Measurements from ENCODE around the gene CAMK1G.

The CAMK1G gene

GRCh38 chr1:209580577-209580976 is 2.9 kb upstream of the CAMK1G start:
- Mint-ChIP-seq H3K27me3 (peaks cover 1% of the 10 kb centered on the region), H3K9me3 (no peaks in the 10 kb centered on the region), H3K36me3 (no peaks in the 10 kb centered on the region), H3K4me3 (no peak overlapping the region), H3K4me1 (no peaks in the 10 kb centered on the region), H3K27ac (no peak overlapping the region)
- DNase-seq (ENCODE audit: low spot score in 2 of 2) (no peak), ATAC-seq (ENCODE audit: low read depth) (no peak)

GRCh38 chr1:209584231-209584672 is 738 bp downstream of the CAMK1G start:
- no peak for ATAC-seq (ENCODE audit: low read depth)
- no peak overlapping the region for H3K27ac Mint-ChIP-seq
- peaks cover 2% of the 10 kb centered on the region for H3K9me3 Mint-ChIP-seq

GRCh38 chr1:209585197-209585596 is 1.7 kb downstream of the CAMK1G start:
- no peak overlapping the region for H3K27ac Mint-ChIP-seq
- no peaks in the 10 kb centered on the region for H3K36me3 Mint-ChIP-seq
- ATAC-seq (ENCODE audit: low read depth), result no peak
- no peak for DNase-seq (ENCODE audit: low spot score in 2 of 2)
- H3K9me3 Mint-ChIP-seq, result peaks cover 2% of the 10 kb centered on the region
- no peaks in the 10 kb centered on the region for H3K4me1 Mint-ChIP-seq
- H3K27me3 Mint-ChIP-seq, result peaks cover 2% of the 10 kb centered on the region
- H3K4me3 Mint-ChIP-seq, result no peak overlapping the region

More at GRCh38 chr1:209584231-209584672, 738 bp downstream of the CAMK1G start:
- H3K4me1 Mint-ChIP-seq, result no peaks in the 10 kb centered on the region
- peaks cover 2% of the 10 kb centered on the region for H3K27me3 Mint-ChIP-seq
- H3K4me3 Mint-ChIP-seq, result no peak overlapping the region
- H3K36me3 Mint-ChIP-seq, result no peaks in the 10 kb centered on the region
- no peak for DNase-seq (ENCODE audit: low spot score in 2 of 2)

- Mint-ChIP-seq H3K9me3 (peaks cover 2% of the 10 kb centered on the region), H3K27ac (no peak overlapping the region), H3K4me1 (no peaks in the 10 kb centered on the region), H3K4me3 (no peak overlapping the region), H3K27me3 (peaks cover 2% of the 10 kb centered on the region), H3K36me3 (no peaks in the 10 kb centered on the region)
- no peak for DNase-seq (ENCODE audit: low spot score in 2 of 2)
- no peak for ATAC-seq (ENCODE audit: low read depth)
These were observed 2.2 kb downstream of the CAMK1G start for GRCh38 chr1:209585672-209586071.

- H3K27ac Mint-ChIP-seq, result no peak overlapping the region
- DNase-seq (ENCODE audit: low spot score in 2 of 2) (no peak), ATAC-seq (ENCODE audit: low read depth) (no peak)
- peaks cover 2% of the 10 kb centered on the region for H3K9me3 Mint-ChIP-seq
- no peaks in the 10 kb centered on the region for H3K36me3 Mint-ChIP-seq
- no peak overlapping the region for H3K4me3 Mint-ChIP-seq
- H3K27me3 Mint-ChIP-seq, result peaks cover 4% of the 10 kb centered on the region
- no peaks in the 10 kb centered on the region for H3K4me1 Mint-ChIP-seq
These were observed 2.8 kb downstream of the CAMK1G start for GRCh38 chr1:209586221-209586740.

GRCh38 chr1:209587789-209588188 is 4.3 kb downstream of the CAMK1G start:
- Mint-ChIP-seq H3K4me3 (no peak overlapping the region), H3K9me3 (peaks cover 2% of the 10 kb centered on the region), H3K4me1 (no peaks in the 10 kb centered on the region), H3K27ac (no peak overlapping the region), H3K36me3 (no peaks in the 10 kb centered on the region), H3K27me3 (peaks cover 7% of the 10 kb centered on the region)
- DNase-seq (ENCODE audit: low spot score in 2 of 2) (no peak), ATAC-seq (ENCODE audit: low read depth) (no peak)

GRCh38 chr1:209589440-209589839 is 5.9 kb downstream of the CAMK1G start:
- no peak for DNase-seq (ENCODE audit: low spot score in 2 of 2)
- H3K4me1 Mint-ChIP-seq, result no peaks in the 10 kb centered on the region
- peaks cover 11% of the 10 kb centered on the region for H3K27me3 Mint-ChIP-seq
- H3K36me3 Mint-ChIP-seq, result no peaks in the 10 kb centered on the region
- no peak for ATAC-seq (ENCODE audit: low read depth)
- H3K27ac Mint-ChIP-seq, result no peak overlapping the region
- peaks cover 2% of the 10 kb centered on the region for H3K9me3 Mint-ChIP-seq
- H3K4me3 Mint-ChIP-seq, result no peak overlapping the region

- Mint-ChIP-seq H3K4me3 (no peak overlapping the region), H3K9me3 (peaks cover 2% of the 10 kb centered on the region), H3K27ac (no peak overlapping the region), H3K4me1 (no peaks in the 10 kb centered on the region), H3K36me3 (no peaks in the 10 kb centered on the region), H3K27me3 (peaks cover 12% of the 10 kb centered on the region)
- DNase-seq (ENCODE audit: low spot score in 2 of 2) (no peak), ATAC-seq (ENCODE audit: low read depth) (no peak)
These were observed 6.3 kb downstream of the CAMK1G start for GRCh38 chr1:209589863-209590262.

- H3K36me3 Mint-ChIP-seq, result no peaks in the 10 kb centered on the region
- no peak overlapping the region for H3K4me3 Mint-ChIP-seq
- peaks cover 2% of the 10 kb centered on the region for H3K9me3 Mint-ChIP-seq
- H3K4me1 Mint-ChIP-seq, result no peaks in the 10 kb centered on the region
- ATAC-seq (ENCODE audit: low read depth), result no peak
- no peak overlapping the region for H3K27ac Mint-ChIP-seq
- H3K27me3 Mint-ChIP-seq, result peaks cover 14% of the 10 kb centered on the region
- DNase-seq (ENCODE audit: low spot score in 2 of 2), result no peak
These were observed 6.9 kb downstream of the CAMK1G start for GRCh38 chr1:209590405-209590804.

GRCh38 chr1:209593747-209594146 is 10.2 kb downstream of the CAMK1G start:
- no peak overlapping the region for H3K4me3 Mint-ChIP-seq
- peaks cover 17% of the 10 kb centered on the region for H3K27me3 Mint-ChIP-seq
- no peaks in the 10 kb centered on the region for H3K4me1 Mint-ChIP-seq

GRCh38 chr1:209594440-209594839 is 10.9 kb downstream of the CAMK1G start:
- Mint-ChIP-seq H3K27me3 (peaks cover 20% of the 10 kb centered on the region), H3K36me3 (no peaks in the 10 kb centered on the region), H3K9me3 (no peaks in the 10 kb centered on the region), H3K4me3 (no peak overlapping the region), H3K4me1 (no peaks in the 10 kb centered on the region), H3K27ac (no peak overlapping the region)
- no peak for DNase-seq (ENCODE audit: low spot score in 2 of 2)
- ATAC-seq (ENCODE audit: low read depth), result no peak

More at GRCh38 chr1:209593747-209594146, 10.2 kb downstream of the CAMK1G start:
- no peak overlapping the region for H3K27ac Mint-ChIP-seq
- DNase-seq (ENCODE audit: low spot score in 2 of 2), result no peak
- no peak for ATAC-seq (ENCODE audit: low read depth)
- no peaks in the 10 kb centered on the region for H3K36me3 Mint-ChIP-seq
- no peaks in the 10 kb centered on the region for H3K9me3 Mint-ChIP-seq

GRCh38 chr1:209595028-209595427 is 11.5 kb downstream of the CAMK1G start:
- no peak for DNase-seq (ENCODE audit: low spot score in 2 of 2)
- ATAC-seq (ENCODE audit: low read depth), result no peak
- no peak overlapping the region for H3K27ac Mint-ChIP-seq
- H3K9me3 Mint-ChIP-seq, result no peaks in the 10 kb centered on the region
- no peak overlapping the region for H3K4me3 Mint-ChIP-seq
- peaks cover 20% of the 10 kb centered on the region for H3K27me3 Mint-ChIP-seq
- no peaks in the 10 kb centered on the region for H3K4me1 Mint-ChIP-seq
- H3K36me3 Mint-ChIP-seq, result no peaks in the 10 kb centered on the region

- no peak for DNase-seq (ENCODE audit: low spot score in 2 of 2)
- no peaks in the 10 kb centered on the region for H3K36me3 Mint-ChIP-seq
- no peaks in the 10 kb centered on the region for H3K4me1 Mint-ChIP-seq
- H3K9me3 Mint-ChIP-seq, result no peaks in the 10 kb centered on the region
- H3K27me3 Mint-ChIP-seq, result peaks cover 20% of the 10 kb centered on the region
- H3K4me3 Mint-ChIP-seq, result no peak overlapping the region
- ATAC-seq (ENCODE audit: low read depth), result no peak
- H3K27ac Mint-ChIP-seq, result no peak overlapping the region
These were observed 12.2 kb downstream of the CAMK1G start for GRCh38 chr1:209595599-209596285.

GRCh38 chr1:209597499-209597898 is 14.0 kb downstream of the CAMK1G start:
- no peaks in the 10 kb centered on the region for H3K36me3 Mint-ChIP-seq
- H3K4me3 Mint-ChIP-seq, result no peak overlapping the region
- DNase-seq (ENCODE audit: low spot score in 2 of 2), result no peak
- no peak for ATAC-seq (ENCODE audit: low read depth)
- H3K27ac Mint-ChIP-seq, result no peak overlapping the region
- H3K9me3 Mint-ChIP-seq, result no peaks in the 10 kb centered on the region
- H3K4me1 Mint-ChIP-seq, result no peaks in the 10 kb centered on the region
- peaks cover 17% of the 10 kb centered on the region for H3K27me3 Mint-ChIP-seq

GRCh38 chr1:209598227-209598626 is 14.7 kb downstream of the CAMK1G start:
- Mint-ChIP-seq H3K9me3 (no peaks in the 10 kb centered on the region), H3K4me3 (no peak overlapping the region), H3K36me3 (no peaks in the 10 kb centered on the region), H3K27ac (no peak overlapping the region), H3K4me1 (no peaks in the 10 kb centered on the region), H3K27me3 (peaks cover 16% of the 10 kb centered on the region)
- DNase-seq (ENCODE audit: low spot score in 2 of 2) (no peak), ATAC-seq (ENCODE audit: low read depth) (no peak)

All from memory B cell (primary cell).